Smooth muscle cell of trachea (primary cell): ENCODE measurements around the gene LENG1. TPM values are rescaled to one million over a fixed set of nuclear protein-coding genes. Genes with fewer than 3 reads are reported as not detected.

Source experiments
- total RNA-seq: library from RNA; depleted of rRNA; stranded (reverse); fragments of >200 nt; gene quantifications from 2 replicates; pipeline ENCODE4 v1.2.1, GENCODE V29; 2014

Gene LENG1
- total RNA-seq, result 4.3 and 5.4 TPM in 2 replicates

DNA sequence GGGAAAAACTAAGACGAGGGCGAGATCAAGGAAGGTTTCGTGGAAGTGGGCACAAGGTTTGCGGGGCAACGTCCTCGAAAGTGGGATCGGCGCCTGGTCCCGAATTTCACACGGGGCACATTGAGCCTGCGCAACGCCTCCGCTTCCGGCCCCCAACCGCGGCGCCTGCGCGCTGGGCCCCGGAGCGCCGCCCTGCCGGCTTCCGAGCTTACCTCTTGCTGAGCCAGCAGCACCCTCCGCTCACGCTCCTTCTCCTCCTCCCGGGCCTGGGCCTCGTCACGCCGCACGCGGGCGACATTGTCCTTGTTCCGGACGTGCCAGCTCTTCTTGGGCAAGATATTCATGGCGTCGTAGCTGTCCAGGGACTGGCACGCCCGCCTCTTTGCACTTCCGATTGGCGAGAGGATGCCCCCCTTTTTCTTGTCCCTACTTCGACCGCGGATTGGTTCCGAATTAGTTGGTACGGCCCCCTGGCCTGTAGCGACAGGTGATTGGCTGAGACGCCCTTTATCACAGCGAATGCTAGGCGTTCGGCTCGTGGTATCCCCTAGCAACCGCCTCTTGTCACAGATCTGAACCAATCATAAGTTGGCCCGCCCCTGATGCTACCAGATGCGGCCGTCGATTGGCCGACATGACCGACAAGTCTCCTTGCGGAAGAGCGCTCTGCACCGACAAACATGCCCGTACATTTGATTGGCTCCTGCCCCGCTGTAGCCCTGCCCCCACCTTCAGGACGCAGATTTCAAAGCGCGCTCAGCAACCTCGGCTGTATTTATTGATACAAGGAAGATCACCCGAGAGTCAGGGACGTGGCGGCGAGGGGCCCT is at the start of gene LENG1:
Gene LENG1, minus strand, starts transcription at position 370 of the 830 bp plus-strand sequence. Its CDS starts 26 bp downstream, at position 344.

DNA sequence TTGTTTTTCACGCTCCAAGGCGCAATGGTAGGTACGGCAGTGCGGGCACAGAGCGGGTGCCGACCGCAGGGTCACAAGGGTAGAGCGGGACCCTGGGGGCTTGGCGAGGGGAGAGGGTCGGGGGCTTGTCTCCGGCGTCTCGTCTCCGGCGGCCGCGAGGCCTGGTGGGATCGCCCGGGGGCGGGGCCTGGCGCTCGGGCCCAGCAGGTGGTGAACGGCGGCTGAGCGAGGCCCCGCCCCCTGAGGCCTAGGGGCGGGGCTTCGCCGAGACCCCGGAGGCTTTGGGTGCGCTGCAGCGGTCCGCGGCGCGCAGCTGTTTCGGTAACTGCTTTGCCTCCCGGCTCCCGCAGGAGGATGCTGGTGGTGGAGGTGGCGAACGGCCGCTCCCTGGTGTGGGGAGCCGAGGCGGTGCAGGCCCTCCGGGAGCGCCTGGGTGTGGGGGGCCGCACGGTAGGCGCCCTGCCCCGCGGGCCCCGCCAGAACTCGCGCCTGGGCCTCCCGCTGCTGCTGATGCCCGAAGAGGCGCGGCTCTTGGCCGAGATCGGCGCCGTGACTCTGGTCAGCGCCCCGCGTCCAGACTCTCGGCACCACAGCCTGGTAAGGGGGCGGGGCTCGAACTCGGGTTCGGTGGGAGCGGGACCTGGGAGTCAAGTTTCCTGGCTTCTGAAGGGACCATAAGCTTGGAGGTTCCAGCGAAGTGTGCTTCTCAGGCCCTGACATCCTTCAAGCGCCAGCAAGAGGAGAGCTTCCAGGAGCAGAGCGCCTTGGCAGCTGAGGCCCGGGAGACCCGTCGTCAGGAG is 31.7 kb upstream of the LENG1 start, which contains the start of gene TSEN34:
Gene TSEN34, plus strand, starts transcription at position 298 of the 800 bp plus-strand sequence. Its CDS starts 57 bp downstream, at position 355.

DNA sequence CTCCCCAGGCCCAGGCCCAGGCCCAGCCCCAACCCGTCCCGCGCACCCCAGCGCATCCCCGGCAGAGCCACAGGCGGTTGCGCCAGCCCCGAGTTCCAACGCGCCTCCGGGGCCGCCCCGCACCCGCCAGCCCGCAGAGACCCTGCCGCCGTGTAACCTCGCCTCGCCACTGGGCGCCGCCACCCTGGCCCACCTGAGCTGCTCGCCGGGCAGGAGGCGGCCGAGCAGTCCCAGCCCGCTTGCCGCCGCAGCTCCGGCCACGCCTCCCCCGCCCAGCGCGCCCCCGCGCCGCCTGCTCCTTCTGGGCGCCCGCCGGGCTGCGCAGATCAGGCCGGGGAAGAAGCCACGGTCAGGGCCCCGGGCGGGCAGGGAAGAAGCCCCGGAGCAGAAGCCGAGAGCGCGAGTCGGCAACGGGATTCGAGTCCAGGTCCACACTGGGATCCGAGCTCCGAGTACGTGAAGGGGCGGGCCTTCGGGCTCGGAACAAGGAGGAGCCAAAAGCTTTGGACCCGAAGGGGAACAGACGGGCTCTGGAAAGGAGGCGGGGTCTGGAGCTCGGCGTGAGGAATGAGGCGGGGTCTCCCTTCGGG is 29.7 kb upstream of the LENG1 start, which contains the start of gene MBOAT7:
Gene MBOAT7, minus strand, starts transcription at position 436 of the 590 bp plus-strand sequence. CDS start 1,072 bp downstream, outside the sequence.

DNA sequence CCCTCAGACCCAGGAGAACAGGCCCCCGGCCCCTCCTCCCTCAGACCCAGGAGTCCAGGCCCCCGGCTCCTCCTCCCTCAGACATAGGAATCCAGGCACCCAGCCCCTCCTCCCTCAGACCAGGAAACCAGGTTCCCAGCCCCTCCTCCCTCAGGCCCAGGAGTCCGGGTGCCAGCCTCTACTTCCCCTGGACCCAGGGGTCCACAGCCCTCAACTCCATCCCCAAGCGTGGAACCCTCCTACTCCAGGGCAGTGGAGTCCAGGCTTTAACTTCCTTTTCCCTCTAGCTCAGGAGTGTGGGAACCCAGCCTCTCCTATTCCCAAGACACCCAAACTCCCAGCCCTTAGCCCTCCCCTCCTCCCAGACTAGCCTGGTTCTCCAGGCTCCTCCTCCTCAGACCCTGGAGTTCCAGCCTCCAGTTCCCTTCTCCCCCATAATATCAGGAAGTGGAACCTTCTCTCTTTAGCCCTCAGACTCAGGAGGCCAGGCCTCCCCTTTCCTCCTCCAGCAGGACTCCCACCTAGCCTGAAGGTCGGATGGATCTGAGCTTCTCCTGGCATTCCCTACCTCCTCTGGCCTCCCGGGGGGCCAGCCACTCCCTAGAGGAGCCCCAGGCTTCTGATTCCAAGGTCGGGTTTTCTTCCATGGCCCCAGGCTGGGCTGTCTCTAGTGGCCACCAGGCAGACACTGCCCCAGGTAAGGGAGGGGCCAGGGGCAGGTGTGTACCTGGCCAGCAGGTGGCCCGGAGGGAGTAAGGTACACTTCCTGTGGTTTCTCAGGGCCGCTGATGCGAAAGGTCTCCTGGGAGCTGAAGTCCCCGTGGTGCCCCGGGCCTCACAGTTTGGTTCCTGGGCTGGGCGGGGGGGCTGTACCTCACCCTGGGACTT is 13.2 kb upstream of the LENG1 start, which contains the start of gene TMC4:
Gene TMC4, minus strand, starts transcription at position 690 of the 888 bp plus-strand sequence. Its CDS starts 43 bp downstream, at position 647.

DNA sequence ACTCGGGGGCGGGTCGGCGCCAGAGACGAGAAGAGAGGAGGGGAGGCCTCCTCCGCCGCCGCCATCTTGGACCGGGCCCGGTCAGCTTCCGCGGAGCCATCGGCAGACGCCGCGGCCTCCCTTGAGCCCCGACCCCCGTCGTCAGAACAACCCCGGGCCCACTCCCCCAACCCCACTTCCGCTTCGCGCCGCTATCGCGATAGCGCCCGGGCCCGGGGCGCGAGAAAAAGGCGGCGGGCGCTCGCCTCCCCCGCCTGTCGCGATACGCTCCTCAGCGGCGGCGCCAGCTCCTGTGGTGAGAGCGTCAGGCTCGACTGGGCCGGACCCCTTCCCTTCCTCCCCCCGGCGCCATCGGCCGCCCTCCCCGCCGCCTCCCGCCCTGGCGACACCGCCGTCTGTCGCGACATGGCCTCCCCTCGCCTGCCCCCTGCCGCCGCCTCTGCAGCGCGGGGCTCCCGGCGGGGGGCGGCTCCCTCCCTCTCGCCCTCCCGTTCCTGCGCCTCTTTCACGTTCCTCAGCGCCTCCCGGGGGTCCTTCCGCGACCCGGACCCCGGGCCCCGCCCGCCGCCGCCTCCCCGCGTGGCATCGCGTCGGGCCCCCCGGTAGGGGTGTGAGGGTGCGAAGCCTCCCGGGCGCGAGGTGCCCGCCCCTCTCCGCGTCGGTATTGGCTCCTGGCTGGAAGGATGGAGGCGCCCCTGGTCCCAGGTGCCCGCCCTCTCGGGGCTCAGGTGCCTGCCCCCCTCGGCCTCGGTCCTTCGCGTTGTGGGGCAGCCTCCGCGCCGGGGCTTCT is 21.6 kb downstream of the LENG1 start, which contains the start of gene CNOT3:
Gene CNOT3, plus strand, starts transcription at position 64 of the 790 bp plus-strand sequence. CDS start 5,217 bp downstream, outside the sequence.

DNA sequence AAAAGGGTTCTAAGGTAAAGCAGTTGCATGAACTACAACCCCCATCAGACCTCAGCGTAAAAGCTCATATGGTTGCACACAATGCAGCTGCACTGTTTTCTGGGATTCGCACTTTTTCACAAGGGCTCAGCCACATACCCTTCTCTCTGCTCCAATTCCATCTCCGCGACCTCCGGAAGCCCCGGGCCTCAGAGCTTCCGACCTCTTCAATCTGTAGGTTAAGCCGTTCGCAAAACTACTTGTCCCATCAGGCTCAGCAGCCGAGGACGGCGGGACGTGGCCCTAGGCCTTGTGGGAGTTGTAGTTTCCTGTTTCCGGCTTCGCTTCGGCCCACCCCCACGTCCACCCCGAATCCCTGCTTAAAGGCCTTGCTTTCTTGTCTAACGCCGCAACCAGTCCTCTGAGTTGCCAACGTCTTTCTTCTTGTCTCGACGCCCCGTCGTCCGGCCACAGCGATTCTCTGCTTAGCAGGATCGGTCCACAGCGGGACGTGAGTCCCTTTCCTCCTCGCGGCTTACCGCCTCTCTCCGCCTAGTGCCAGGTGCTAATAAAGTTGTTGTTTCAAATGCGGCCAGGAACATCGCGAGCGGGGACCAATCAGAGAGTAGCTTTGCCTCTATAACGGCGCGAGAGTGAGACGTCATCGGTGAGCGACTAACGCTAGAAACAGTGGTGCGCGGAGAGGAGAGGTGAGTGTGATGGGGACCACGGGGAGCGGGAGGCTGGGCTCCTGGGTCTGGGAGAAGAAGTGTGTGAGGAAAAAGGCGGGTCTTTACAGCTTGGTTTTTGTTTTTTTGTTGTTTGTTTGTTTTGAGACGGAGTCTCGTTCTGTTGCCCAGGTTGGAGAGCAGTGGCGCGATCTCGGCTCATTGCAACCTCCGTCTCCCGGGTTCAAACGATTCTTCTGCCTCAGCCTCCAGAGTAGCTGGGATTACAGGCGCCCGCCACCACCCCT is 44.1 kb downstream of the LENG1 start, which contains the start of the genes PRPF31 and TFPT:
Gene PRPF31, plus strand, starts transcription at position 646 of the 955 bp plus-strand sequence. CDS start 2,525 bp downstream, outside the sequence.
Gene TFPT, minus strand, starts transcription at position 549 of the 955 bp plus-strand sequence. Its CDS starts 388 bp downstream, at position 161.

Other genes with a start within 250 kb of the LENG1 start
- gene CACNG8, start 196.8 kb downstream of the LENG1 start, total RNA-seq, result 0.50 and 0.58 TPM in 2 replicates
- 0.33 TPM in 1 of 2 replicates, not detected in the other for gene CACNG6, start 168.1 kb downstream of the LENG1 start, total RNA-seq
- not detected in 2 replicates for gene VSTM1, start 95.8 kb downstream of the LENG1 start, total RNA-seq
- gene TARM1, start 78.4 kb downstream of the LENG1 start, total RNA-seq, result not detected in 2 replicates
- gene OSCAR, start 58.9 kb downstream of the LENG1 start, total RNA-seq, result 0.15 and 0.33 TPM in 2 replicates
- 5.8 and 25.1 TPM in 2 replicates for gene NDUFA3, start 56.9 kb downstream of the LENG1 start, total RNA-seq
- gene TFPT, start 44.1 kb downstream of the LENG1 start, total RNA-seq, result 11.7 and 16.4 TPM in 2 replicates
- 56.9 and 79.4 TPM in 2 replicates for gene PRPF31, start 44.0 kb downstream of the LENG1 start, total RNA-seq
- 10.1 and 25.9 TPM in 2 replicates for gene CNOT3, start 22.0 kb downstream of the LENG1 start, total RNA-seq
- gene TMC4, start 13.4 kb upstream of the LENG1 start, total RNA-seq, result 0.58 and 0.83 TPM in 2 replicates
- 36.8 and 94.6 TPM in 2 replicates for gene MBOAT7, start 29.9 kb upstream of the LENG1 start, total RNA-seq
- 86.1 and 105 TPM in 2 replicates for gene TSEN34, start 31.6 kb upstream of the LENG1 start, total RNA-seq
- 1,744 and 1,790 TPM in 2 replicates for gene RPS9, start 41.1 kb upstream of the LENG1 start, total RNA-seq
- not detected in 2 replicates for gene LILRB3, start 63.3 kb upstream of the LENG1 start, total RNA-seq
- gene LILRA6, start 83.1 kb upstream of the LENG1 start, total RNA-seq, result not detected in 2 replicates
- under 0.01 TPM in 1 of 2 replicates, not detected in the other for gene LILRB5, start 97.6 kb upstream of the LENG1 start, total RNA-seq
- gene LILRB2, start 121.4 kb upstream of the LENG1 start, total RNA-seq, result not detected in 2 replicates
- gene LILRA5, start 153.4 kb upstream of the LENG1 start, total RNA-seq, result not detected in 2 replicates
- gene LILRA4, start 179.4 kb upstream of the LENG1 start, total RNA-seq, result not detected in 2 replicates
- gene LAIR1, start 205.2 kb upstream of the LENG1 start, total RNA-seq, result not detected in 2 replicates